Fibroblast of mammary gland (primary cell): Measurements from ENCODE around the gene SERHL2.
"Not testable (repeated sequence)": the region's sequence is repeated elsewhere in the genome, so short reads cannot be mapped to it uniquely, and the experiment has no call there.

Experiments used
- DNase-seq: peaks from one replicate; pipeline ENCODE4 v3.0.0-alpha.2; 2010; ENCODE audit warnings: low read depth
- H3K4me3 ChIP-seq: 2 replicates; pipeline ENCODE4 v1.5.1; 2011; ENCODE audit warnings: low read depth, mild to moderate bottlenecking, low read length, moderate library complexity; ENCODE audit not compliant: control insufficient read depth
- TF ChIP-seq, protein P1 (sequence below): conservative IDR thresholded peaks from 2 replicates; pipeline ENCODE4 v1.5.1; 2011; ENCODE audit warnings: low read depth, low read length, inconsistent platforms; ENCODE audit not compliant: control insufficient read depth, insufficient read depth

Gene SERHL2

GRCh38 chr22:42515896-42516295, 37.9 kb upstream of the SERHL2 start:
- no peak overlapping the region for H3K4me3 ChIP-seq

GRCh38 chr22:42517103-42517502, 36.7 kb upstream of the SERHL2 start:
- not testable (repeated sequence) for H3K4me3 ChIP-seq, DNase-seq

More at GRCh38 chr22:42515896-42516295, 37.9 kb upstream of the SERHL2 start:
- TF ChIP-seq, protein P1, sequence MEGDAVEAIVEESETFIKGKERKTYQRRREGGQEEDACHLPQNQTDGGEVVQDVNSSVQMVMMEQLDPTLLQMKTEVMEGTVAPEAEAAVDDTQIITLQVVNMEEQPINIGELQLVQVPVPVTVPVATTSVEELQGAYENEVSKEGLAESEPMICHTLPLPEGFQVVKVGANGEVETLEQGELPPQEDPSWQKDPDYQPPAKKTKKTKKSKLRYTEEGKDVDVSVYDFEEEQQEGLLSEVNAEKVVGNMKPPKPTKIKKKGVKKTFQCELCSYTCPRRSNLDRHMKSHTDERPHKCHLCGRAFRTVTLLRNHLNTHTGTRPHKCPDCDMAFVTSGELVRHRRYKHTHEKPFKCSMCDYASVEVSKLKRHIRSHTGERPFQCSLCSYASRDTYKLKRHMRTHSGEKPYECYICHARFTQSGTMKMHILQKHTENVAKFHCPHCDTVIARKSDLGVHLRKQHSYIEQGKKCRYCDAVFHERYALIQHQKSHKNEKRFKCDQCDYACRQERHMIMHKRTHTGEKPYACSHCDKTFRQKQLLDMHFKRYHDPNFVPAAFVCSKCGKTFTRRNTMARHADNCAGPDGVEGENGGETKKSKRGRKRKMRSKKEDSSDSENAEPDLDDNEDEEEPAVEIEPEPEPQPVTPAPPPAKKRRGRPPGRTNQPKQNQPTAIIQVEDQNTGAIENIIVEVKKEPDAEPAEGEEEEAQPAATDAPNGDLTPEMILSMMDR = no peak
- DNase-seq = no peak

DNA sequence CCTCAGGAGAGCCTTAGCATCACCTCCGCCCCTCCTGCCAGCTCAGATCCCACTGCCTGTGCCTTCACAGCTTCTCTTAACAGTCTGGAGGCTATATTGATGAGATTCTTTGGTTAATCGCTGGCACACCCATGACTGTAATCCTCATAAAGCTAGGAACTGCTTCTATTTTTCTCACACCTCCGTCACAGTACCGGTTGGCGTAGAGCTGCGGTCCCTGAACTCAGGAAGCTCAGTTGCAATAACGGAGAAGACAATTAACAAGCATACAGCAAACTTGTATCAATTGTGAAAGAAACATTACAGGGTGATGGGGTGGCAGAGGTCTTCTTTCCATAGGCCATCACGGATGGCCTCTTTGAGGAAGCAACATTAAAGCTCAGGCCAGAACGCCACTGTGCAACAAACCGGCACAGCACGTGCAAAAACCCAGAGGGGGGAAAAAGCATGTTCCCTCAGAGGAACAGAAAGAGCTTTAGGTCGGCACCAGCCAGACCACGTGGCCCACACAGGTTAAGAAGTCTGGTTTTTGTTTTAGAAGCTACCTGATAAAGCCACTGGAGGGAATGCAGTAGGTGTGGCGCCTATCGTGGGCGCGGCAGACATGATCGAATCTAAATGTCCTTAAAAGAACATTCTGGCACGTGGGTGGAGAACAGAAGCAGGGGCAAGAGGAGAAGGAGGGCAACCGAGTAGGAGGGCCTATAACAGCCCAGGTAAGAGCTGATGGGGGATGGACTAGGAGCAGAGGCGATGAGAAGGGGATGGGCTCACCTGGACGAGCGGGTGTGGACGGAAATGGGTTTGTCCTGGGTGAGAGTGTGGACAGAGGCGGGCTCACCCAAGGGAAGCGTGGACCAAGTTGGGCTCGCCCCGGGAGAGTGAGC, 34.9 kb upstream of the SERHL2 start:
- H3K4me3 ChIP-seq = peak overlapping the region; percentile 63
- DNase-seq = not testable (repeated sequence)

DNA sequence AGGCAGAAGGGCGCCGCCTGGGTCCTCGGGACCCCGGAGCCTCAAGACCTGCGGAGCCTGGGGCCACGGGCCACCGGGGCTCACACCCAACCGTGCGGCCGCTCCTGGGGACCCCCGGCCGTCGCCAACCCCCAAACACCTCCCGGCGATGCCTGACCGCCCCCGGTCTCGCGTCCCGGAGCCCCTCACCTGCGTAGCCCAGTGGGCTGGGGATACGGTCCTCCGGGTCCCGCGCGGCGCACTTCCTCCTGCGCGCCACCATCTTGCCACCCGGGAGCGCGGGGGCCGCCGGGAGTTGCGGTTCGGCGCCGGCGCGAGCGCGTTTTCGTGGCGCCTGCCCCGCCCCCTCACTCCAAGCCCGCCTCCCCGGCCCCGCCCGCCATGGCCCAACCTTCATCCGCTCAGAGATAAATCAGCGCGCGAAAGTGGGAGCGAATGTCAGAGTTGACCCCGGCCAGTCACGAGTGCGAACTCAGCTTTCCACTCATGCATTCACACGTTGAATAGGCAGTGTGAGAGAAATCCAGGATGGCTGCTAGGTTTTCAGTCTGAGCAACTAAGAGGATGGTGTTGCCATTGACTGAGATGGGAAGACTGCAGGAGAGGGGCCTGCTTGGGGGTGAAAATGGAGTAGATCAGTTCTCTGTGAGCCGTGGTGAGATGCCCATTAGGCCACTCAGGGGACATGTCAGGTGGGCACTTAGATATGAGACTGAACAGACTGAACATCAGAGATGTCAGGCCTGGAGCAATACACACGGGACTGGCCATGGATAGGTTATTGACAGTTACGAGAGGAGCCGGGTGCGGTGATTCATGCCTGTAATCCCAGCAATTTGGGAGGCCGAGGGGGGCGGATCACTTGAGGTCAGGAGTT, 34.0 kb upstream of the SERHL2 start, which contains the start of gene RRP7A:
Gene RRP7A, minus strand, starts transcription at position 272 of the 877 bp plus-strand sequence. Its CDS starts 10 bp downstream, at position 262.
- DNase-seq = peak; percentile 62
- TF ChIP-seq, protein P1 = no peak
- peak within 1 kb of the TSS; percentile 63 for H3K4me3 ChIP-seq

DNA sequence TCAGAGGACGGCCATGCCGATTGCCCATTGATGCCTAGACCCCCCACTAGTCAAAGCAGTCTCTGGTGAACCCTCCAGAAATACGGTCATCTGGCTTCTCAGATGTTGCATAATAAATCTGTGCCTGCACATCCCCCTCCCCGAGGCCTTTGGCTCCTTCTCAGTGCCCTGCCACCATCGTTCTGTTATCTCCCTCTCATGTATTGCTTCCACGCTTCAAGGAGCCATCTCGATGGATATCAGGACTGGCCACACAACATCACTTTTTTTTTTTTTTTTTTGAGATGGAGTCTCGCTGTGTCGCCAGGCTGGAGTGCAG, 32.6 kb upstream of the SERHL2 start:
- no peak for DNase-seq
- H3K4me3 ChIP-seq = no peak overlapping the region
- TF ChIP-seq, protein P1 = no peak

DNA sequence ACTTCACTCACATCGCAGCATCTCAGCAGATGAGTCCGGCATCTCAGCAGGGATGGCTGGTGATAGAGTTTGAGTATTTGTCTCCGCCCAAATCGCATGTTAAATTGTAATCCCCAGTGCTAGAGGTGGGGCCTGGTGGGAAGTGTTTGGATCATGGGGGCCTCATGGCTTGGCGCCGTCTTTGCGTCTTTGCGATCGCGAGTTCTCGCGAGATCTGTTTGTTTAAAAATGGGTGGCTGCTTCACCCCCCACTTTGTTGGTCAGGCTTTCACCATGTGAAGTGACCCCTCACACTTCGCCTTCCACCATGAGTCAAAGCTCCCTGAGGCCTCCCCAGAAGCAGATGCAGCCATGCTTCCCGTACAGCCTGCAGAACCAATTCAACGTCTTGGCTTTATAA, 31.2 kb upstream of the SERHL2 start:
- TF ChIP-seq, protein P1 = no peak
- no peak for DNase-seq
- H3K4me3 ChIP-seq = no peak overlapping the region

DNA sequence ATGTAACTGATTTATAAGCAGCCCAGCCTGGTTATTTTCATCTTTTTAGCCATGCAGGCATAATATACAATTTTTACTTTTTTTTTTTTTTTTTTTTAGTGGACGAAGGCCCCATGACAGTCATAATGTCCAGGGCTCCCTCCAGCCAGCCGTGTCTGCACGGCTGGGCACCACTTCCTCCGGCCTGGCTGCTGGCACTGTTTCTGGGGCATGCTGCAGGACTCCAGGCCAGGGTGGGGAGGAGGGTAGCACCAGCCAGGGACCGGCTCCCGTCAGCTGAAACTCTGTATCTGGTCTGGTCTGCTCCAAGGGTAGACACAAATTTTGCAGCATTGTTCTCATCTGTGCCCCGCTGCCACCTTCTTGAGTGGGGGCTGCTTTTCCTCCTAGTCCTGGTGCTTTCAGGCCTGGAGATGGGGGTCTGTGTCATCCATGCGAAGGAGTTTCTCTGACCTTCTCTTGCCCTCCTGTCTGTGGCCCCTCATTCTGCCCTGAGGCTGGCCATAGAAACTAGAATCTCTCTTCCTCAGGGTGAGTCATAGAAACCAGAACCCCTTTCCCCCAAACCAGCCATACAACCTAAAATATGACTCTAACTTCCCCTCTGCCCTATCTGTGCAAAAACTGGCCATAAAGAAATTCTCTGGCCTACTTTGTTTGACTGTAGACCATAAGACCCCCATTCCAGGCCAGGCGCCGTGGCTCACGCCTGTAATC, 25.0 kb upstream of the SERHL2 start:
- TF ChIP-seq, protein P1 = no peak
- no peak for DNase-seq
- H3K4me3 ChIP-seq = no peak overlapping the region

- not testable (repeated sequence) for DNase-seq, H3K4me3 ChIP-seq
Measured at GRCh38 chr22:42529435-42529834, 24.3 kb upstream of the SERHL2 start.

DNA sequence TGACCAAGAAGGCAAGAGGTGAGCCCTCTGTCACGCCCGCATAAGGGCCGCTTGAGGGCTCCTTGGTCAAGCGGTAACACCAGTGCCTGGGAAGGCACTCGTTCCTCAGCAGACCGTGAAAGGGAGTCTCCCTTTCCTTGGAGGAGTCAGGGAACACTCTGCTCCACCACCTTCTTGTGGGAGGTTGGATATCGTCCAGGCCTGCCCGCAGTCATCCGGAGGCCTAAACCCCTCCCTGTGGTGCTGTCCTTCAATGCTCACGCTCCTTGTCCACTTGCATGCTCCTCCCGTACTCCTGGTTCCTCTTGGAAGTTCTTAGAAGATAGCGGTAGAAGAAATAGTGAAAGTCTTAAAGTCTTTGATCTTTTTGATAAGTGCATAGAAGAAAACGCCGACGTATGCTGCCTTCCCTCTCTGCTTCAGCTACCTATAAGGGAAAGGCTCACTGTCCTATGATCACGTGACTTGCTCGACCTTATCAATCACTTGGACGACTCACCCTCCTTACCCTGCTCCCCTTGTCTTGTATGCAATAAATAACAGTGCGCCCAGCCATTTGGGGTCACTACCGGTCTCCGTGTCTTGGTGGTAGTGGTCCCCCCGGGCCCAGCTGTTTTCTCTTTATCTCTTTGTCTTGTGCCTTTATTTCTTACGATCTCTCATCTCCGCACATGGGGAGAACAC, 22.2 kb upstream of the SERHL2 start:
- H3K4me3 ChIP-seq, DNase-seq: not testable (repeated sequence)
